GM12801 (cell line): ENCODE measurements around the gene MICAL1.

Experiments
- TF ChIP-seq, protein P1 (sequence below): IDR thresholded peaks from one replicate; pipeline ENCODE4 v1.5.1; 2011; ENCODE audit warnings: control low read depth; ENCODE audit not compliant: insufficient read length; ENCODE audit errors: extremely low read depth

MICAL1 gene

DNA sequence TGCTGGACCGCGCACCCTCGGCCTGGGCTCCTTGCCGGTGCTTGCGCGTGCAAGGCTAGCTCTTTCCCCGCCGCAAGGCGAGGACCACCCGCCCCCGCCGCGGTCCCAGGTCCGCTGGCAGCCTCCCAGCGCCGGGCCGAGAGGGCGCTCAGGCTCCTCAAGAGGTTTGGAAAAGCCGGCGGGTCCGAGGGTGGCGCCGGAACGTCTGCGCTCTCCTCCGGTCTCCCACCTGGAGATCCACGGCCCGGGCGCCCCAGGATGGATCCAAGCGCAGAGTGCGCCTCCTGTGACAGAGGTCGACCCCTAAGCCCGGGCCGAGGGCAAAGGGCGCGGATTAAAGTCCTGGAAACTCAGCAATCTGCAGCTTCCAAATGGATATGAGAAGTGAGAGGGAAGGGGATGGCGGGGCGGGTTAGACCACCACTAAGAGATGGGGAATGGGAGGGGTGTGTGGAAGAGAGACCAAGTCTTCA, 575 bp upstream of the MICAL1 start:
- TF ChIP-seq, protein P1, sequence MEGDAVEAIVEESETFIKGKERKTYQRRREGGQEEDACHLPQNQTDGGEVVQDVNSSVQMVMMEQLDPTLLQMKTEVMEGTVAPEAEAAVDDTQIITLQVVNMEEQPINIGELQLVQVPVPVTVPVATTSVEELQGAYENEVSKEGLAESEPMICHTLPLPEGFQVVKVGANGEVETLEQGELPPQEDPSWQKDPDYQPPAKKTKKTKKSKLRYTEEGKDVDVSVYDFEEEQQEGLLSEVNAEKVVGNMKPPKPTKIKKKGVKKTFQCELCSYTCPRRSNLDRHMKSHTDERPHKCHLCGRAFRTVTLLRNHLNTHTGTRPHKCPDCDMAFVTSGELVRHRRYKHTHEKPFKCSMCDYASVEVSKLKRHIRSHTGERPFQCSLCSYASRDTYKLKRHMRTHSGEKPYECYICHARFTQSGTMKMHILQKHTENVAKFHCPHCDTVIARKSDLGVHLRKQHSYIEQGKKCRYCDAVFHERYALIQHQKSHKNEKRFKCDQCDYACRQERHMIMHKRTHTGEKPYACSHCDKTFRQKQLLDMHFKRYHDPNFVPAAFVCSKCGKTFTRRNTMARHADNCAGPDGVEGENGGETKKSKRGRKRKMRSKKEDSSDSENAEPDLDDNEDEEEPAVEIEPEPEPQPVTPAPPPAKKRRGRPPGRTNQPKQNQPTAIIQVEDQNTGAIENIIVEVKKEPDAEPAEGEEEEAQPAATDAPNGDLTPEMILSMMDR: no peak

GRCh38 chr6:109454496-109455436, 806 bp downstream of the MICAL1 start:
- TF ChIP-seq, protein P1: no peak

- TF ChIP-seq, protein P1: no peak
These were observed 1.7 kb downstream of the MICAL1 start for GRCh38 chr6:109453594-109454495.

- TF ChIP-seq, protein P1: no peak
These were observed 2.4 kb downstream of the MICAL1 start for GRCh38 chr6:109453156-109453555.

DNA sequence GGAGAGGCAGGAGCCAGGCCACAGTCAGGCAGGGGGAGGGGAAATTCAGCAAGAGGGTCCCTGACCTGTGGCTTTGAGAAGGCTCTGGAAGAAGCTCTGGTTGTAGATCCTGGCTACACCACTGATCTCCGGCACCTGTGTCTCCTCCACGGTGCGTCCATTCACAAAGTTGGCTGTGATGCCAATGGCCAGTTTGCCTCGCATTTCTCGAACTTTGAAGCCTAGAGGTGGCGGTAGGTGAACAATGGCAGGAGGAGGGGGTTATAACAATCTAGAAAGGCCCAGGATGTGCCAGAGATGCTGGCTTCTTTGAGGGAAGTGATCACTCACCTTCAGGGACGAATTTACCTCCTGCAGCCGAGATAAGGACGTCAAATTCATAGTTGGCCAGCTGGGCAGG, 3.4 kb downstream of the MICAL1 start:
- TF ChIP-seq, protein P1: no peak

DNA sequence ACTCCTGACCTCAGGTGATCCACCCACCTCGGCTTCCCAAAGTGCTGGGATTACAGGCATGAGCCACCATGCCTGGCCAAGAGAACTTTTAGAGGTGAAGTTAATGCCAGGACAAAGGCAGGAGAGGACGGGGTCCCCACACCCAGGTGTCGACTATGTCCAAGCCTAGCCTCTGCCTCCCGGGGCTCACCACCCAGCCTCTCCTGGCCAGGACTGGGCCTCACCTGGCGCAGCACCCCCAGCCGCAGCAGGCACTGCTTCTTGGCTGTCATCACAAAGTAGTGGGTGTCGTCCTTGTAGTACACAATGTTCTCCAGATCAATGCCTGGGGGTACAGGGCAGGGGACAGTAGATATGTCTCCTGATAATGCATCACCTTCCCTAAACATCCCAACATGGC, 4.2 kb downstream of the MICAL1 start:
- TF ChIP-seq, protein P1: no peak

GRCh38 chr6:109450801-109451200, 4.8 kb downstream of the MICAL1 start:
- TF ChIP-seq, protein P1: no peak
